ENCODE data around the gene CFP.
"Not testable (repeated sequence)": the region's sequence is repeated elsewhere in the genome, so short reads cannot be mapped to it uniquely, and the experiment has no call there.

CFP gene

DNA sequence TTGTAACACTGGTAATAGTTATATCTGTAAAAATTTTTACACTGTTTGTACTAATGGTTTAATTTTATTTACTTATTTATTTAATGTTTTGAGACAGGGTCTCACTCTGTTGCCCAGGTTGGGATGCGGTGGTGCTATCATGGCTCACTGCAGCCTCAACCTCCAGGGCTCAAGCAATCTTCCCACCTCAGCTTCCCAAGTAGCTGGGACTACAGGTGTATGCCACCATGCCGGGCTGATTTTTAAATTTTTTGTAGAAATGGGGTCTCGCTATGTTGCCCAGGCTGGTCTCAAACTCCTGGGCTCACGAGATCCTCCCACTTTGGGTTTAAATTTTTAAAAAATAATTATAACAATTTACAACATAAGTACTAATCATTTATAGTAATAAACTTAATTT lies 26.6 kb downstream of the CFP start:
- DNase-seq (ENCODE audit: low read depth, low spot score) = not testable (repeated sequence)

DNA sequence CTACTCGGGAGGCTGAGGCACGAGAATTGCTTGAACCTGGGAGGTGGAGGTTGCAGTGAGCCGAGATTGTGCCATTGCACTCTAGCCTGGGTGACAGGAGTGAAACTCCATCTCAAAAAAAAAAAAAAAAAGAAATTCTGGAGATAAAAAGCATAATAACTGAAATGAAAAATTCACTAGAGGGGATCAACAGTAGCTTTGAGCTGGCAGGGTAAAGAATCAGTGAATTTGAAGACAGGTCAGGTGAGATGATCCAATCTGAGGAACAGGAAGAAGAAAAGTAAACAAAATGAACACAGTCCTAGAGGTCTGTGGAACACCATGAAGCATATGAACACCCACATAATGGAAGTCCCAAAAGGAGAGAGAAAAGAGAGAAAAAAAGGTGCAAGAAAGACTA lies 32.5 kb downstream of the CFP start:
- no peak for DNase-seq (ENCODE audit: low read depth, low spot score)

DNA sequence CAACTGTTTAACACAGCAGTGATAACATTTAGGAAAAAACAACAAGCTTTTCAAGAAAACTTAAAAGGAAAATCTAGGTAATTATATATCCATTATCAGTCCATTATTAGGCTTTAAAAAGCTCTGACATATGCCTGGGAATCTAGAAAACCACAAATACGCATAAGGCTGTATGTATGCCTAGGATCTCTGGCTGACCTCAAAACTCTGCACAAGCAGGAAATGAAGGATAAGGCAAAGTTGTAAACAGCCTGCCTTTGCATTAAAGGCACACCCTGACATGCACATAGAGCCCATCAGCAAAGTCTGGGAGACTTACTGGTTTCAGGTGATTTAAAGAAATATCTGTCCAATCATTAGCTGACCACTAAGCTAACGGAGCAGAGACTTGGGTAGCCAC lies 33.5 kb downstream of the CFP start:
- no peak for DNase-seq (ENCODE audit: low read depth, low spot score)

DNA sequence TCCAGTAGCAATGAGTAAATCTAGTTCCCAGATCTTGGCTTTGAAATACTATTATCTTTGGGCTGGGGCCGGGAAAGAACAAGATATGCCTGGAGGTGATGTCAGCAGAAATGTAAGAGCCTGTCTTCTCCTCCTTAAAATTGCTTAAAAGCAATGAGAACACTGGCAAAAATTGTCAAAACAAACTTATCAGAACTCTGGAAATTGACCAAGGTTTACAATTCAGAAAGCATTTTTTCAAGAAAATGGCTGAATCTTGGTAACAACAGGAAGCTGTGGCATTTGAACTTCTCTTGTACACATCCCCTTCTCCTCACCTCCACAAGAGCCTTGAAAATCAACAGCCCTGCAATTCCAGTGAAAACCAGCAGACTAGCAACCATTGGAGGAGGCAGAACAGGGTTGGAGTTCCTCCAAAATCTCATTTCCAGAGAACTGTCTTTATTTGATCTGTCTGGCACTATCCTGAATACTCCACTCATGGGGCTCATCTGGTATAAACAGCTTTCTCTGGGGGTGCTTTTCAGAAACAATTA lies 33.9 kb downstream of the CFP start:
- no peak for DNase-seq (ENCODE audit: low read depth, low spot score)

DNA sequence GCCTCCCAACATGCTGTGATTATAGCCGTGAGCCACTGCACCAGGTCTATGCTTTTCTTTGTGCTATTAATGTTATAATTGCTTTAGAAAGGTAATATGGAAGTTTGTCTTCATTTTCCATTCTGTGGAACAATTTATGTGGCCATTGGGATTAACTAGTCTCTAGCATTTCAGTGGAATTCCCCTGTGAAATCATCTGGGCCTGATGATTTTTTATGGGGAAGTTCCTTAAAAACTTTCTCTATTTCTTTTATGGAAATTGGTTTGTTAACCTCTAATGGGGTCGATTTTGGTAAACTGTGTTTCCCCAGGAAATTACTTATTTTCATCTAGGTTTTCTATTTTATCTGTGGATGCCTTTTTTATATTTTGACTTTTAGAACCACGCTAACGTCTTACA lies 36.2 kb downstream of the CFP start:
- no peak for DNase-seq (ENCODE audit: low read depth, low spot score)

DNA sequence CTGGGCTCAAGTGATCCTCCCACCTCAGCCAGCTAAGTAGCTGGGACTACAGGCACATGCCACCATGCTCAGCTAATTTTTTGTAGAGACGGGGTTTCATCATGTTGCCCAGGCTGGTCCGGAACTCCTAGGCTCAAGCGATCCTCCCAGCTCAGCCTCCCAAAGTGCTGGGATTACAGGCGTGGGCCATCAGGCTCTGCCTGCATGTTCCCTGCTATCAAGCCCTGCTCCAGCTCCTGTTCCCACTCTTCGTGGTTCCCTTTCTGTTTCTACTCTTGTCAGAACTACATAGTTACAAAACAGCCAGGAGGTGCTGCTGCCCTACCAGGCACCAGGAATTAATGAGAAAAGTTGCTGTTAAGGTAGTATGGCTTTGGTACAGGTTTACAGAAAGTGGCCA lies 38.7 kb downstream of the CFP start:
- DNase-seq (ENCODE audit: low read depth, low spot score) = no peak

DNA sequence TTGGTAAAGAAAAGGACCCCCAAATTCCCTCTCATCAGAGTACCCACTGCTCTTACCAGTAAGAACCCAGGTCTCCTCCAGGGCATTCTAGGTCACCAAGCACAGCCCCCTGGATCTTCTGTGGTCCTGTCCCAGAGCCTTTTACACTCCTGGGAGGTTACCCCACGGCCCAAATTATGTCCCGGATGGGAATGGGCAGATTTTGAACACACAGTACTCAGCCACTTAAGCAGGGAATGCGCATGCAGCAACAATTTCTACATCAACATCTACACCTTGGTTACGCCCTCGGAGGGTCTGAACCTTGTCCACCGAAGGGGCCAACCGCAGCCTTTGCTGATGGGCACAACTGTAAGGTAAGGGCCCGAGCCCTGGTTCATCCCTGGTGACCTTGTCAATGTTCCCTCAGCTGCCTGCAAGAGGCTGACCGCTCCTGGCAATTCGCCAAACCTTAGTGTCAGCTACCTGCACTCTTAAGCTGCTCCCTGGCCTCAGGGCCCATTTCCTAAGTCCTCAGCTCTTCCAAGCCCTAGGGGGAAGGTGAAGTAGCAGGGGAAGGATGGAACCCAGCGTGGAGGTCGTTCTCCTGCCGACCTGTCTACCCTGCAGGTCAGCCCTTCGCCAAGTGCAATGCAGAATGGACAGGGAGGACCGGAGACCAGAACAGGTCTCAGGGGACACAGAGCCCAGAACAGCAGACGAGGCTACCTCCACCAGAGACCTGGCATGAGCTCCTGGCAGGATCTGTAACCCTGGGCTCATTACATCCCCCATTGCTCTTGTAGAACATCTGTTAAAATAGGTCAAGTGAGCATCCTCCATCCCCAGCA lies 41.6 kb downstream of the CFP start:
- DNase-seq (ENCODE audit: low read depth, low spot score) = no peak

DNA sequence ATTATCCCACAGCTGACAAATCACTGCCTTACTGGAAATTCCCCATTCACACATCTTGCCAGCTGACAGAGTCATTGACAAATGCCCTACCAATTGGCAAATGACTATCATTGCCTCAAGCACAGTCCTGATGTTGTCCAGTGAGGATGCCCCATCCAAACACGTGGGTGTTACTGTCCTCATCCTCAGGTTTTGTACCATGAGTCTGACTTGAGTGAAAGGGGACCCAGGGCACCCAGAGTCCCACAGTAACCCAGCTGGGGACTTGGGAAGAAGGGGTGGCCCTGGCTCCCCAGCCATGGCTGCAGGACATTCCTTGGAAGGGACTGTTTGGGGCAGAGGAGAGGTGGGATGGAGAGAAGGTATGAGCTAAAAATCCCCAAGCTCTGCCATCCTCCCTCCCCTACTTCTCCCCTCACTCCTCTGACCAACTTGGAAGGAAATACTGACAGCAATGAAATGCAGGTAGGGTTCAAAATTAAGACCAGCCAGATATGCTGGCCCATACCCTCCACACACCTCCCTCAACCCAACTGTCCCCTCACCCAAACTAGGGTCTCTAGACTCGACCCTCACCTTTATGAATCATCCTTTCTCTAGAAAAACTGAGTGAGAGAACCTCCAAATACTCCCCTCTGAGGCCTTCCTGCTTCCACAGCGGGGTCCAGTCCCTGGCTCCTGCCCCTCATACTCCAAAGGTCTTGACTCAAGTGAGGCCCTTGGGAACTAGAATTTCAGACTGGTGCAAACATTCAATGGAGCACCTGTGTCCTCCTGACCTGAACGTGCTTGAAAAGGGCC lies 42.4 kb downstream of the CFP start:
- DNase-seq (ENCODE audit: low read depth, low spot score) = no peak

DNA sequence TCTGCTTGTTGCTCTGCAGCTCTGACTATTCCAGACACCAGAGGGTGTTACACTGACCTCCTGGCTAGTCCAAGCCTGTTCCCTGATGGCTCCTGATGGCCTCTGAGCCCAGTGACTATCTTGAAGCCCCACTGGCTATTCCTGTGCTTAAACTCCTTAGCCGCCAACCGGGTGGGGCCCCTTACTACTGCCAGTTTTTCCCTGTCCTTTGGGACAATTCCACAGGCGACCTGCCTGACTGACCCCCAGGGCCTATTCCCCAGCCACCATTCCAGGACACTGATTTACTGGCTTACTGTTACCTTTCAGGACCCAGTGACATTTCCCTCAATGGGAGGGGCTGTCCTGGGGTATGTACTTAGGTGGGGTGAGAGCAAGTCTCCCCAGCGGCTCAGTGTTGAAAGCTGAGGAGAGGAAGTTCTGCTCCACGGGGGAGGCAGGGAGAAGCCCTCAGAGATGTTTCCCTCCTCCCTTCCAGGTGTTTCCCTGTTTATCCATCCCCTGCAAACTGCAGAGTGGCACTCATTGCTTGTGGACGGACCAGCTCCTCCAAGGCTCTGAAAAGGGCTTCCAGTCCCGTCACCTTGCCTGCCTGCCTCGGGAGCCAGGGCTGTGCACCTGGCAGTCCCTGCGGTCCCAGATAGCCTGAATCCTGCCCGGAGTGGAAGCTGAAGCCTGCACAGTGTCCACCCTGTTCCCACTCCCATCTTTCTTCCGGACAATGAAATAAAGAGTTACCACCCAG lies 43.5 kb downstream of the CFP start:
- DNase-seq (ENCODE audit: low read depth, low spot score) = no peak

DNA sequence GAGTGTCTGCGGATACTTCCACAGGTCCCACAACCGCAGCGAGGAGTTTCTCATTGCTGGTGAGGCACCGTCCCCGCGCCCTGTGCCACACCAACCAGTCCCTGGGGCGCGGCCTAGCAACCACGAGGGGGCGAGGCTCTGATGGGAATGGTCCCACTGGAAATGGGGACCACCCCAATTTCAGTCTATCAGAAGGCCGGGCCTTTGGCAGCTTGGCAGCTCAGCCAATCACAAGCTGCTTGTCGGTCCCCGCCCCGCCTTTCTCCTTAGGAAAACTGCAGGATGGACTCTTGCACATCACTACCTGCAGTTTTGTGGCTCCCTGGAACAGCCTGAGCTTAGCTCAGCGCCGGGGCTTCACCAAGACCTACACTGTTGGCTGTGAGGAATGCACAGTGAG lies 44.5 kb downstream of the CFP start:
- no peak for DNase-seq (ENCODE audit: low read depth, low spot score)

DNA sequence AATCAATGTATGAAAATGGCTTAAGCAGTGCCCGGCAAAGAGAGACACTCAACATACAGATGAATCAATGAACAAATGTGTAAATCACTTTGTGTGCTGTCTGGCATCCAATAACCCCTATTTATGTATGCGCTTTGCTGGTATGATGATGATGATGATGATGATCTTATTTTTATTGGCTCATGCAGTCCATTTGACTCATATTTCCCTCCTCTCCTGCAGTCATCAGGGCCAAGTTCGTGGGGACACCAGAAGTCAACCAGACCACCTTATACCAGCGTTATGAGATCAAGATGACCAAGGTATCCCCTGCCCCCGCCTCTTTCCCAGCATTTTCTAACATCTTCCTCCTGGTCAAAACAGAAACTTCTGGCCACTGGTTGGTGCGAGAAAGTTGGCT lies 45.0 kb downstream of the CFP start:
- DNase-seq (ENCODE audit: low read depth, low spot score) = no peak

DNA sequence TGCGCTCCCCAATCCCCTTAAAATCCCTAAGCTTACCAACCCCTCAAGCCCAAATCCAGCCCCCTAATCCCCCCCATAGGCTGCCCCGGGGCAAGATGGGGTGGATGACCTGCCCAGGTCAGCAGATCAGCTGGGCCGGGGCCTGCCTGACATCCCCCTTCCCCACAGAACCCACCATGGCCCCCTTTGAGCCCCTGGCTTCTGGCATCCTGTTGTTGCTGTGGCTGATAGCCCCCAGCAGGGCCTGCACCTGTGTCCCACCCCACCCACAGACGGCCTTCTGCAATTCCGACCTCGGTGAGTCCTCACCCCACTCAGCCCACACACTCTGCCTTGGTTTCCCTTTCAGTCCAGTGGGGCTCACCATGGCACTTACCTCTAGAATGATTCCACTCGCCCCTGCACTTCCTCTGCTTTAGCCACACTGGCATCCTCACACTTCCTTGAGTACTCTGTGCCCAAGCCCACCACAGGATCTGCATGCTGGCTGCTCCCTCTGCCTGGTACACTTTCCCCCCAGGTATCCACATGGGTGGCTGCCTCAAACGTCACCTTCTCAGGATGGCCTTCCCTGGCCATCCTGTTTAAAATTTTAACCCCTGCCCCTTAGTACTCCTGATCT lies 46.4 kb downstream of the CFP start:
- DNase-seq (ENCODE audit: low read depth, low spot score) = no peak

DNA sequence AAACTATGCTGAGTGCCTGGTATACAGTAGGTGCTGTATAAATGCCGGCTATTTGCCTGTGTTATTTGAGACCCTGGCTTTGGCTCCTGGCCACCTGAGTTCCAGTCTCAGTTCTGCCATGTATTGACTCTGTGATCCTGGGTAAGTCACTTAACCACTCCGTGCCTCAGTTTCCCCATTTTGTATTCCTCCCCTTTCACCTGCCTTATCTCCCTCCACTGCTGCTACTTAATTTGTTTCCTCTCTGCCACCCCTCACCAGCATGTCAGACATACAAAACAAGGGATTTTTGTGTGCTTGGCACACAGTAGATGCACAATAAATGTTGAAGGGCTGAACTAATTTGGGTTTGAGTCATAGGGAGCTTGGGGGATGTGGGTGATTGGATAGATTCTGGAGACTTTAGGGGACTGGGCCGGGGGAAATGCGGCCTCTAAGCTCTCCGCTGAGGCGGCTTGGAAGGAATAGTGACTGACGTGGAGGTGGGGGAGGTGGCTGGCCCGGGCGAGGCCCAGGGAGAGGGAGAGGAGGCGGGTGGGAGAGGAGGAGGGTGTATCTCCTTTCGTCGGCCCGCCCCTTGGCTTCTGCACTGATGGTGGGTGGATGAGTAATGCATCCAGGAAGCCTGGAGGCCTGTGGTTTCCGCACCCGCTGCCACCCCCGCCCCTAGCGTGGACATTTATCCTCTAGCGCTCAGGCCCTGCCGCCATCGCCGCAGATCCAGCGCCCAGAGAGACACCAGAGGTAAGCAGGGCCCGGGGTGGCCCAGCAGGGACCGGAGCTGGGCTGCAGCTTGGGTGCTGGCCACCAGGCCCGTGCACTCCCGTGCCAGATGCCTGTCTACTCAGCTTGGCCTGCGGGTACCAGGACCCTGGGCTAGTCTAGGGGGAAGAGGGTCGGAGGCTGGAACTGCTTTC lies 47.7 kb downstream of the CFP start, which contains the start of gene TIMP1:
Gene TIMP1, plus strand, starts transcription at position 706 of the 917 bp plus-strand sequence. CDS start 980 bp downstream, outside the sequence.
- peak; percentile 59 for DNase-seq (ENCODE audit: low read depth, low spot score)

DNA sequence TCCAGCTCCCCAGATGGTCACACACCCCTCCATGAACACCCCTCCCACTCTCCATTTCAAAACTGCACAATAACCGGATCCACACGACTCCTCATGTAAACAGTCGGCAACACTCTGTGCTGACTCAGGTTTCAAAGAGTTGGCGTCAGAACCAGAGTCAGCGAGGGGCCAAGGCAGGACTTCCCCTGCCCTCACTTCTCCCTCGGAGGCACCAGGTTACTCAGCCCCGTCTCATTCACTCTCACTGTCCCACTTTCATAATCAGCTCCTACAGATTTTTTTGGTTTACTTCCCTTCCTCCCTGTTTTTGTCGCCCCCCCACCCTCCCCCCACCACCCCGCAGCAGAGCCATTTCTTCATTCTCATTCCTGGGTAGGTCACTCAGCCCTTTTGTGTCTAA lies 50.2 kb downstream of the CFP start:
- DNase-seq (ENCODE audit: low read depth, low spot score) = peak; percentile 26

DNA sequence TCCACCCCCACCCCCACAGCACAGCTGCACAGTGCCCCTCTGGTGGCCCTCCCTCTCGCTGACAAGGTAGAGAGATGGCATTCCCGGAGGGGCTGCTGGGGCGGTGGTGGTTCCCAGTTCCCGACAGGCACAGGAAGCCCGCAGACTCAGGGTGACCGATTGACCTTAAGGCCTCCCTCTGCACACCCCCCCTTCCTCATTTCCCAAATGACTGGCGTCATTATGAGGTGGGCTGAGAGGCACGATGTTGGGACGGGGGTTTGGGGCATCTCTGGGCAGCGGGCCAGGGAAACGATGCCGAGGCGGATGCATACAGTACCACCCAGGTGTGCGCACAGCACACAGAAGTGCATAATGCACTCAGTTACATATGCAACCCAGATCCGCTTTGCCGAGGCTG lies 51.0 kb downstream of the CFP start:
- no peak for DNase-seq (ENCODE audit: low read depth, low spot score)

DNA sequence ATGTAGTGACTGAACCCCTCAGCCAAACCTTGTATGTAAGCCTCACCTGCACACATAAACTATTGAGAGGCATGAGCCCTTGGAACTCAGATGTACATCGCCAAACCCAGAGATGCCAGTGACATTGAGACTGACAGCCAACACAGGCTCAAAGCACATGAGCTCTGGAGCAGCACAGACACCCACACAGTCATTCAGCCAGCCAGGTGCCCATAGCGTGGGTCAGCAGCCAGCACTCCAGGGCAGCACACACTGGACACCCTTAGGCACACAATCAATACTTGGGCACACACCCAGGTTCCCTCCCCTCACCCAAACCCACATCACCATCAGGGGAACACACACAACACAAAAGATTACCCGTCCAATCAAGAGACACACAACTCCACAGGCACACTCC lies 51.8 kb downstream of the CFP start:
- DNase-seq (ENCODE audit: low read depth, low spot score) = no peak

DNA sequence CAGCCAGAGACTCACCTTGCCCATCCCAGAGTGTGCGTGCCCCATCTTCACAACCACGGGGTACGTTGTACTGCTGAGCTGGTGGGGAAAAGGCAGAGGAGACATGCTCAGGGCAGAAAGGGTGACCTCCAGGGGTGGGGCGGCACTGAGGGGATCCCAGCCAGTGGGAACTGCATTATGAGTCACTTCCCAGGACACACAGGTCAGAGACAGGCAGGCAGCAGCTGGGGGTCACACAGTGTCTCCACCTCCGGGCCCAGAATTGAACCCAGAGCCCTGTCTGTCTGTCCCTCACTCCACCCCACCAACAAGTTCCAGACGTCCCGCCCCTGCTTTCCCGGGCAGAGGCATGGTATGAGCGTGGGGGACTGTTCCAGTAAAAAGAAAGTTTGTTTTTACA lies 52.3 kb downstream of the CFP start:
- DNase-seq (ENCODE audit: low read depth, low spot score) = no peak

DNA sequence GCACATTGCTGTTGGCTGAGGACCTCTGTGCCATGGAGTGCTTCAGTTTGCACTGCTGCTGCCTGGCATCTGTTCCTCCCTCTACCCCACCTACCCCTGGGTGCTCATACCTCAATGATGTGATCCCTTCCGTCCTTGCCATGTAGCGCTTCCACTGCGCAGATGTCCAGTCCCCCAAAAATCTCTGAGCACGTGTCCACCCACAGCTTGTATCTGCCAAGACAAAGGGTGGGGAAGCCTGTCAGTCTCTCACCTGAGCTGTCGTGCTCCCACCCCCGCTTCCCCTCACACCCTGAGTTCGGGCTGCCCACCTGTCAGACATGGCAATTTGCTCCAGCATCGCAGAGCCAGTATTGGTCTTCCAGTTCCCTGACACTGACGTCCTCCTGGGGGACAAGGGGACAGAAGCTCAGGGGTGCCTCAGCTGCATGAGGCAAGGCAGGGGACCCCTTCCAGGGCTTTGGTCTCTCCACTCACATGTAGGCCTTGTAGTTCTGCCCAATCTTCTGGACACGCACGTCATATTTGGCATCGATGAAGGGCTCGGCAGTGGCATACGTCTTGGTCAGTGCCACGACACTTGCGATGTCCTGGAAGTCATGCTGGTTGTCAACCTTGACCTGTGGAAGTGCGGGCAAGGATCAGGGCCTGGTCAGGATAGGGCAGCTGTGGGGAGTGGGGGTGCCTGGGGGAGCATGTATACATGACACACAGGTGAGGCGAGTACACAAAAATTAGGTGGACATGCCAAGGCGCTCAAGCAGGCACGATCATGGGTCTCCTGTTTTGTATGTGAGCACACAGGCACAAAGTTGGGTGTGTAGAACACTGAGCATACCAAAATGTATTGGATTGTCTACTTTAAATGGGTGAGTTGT lies 53.5 kb downstream of the CFP start:
- DNase-seq (ENCODE audit: low read depth, low spot score) = no peak

DNA sequence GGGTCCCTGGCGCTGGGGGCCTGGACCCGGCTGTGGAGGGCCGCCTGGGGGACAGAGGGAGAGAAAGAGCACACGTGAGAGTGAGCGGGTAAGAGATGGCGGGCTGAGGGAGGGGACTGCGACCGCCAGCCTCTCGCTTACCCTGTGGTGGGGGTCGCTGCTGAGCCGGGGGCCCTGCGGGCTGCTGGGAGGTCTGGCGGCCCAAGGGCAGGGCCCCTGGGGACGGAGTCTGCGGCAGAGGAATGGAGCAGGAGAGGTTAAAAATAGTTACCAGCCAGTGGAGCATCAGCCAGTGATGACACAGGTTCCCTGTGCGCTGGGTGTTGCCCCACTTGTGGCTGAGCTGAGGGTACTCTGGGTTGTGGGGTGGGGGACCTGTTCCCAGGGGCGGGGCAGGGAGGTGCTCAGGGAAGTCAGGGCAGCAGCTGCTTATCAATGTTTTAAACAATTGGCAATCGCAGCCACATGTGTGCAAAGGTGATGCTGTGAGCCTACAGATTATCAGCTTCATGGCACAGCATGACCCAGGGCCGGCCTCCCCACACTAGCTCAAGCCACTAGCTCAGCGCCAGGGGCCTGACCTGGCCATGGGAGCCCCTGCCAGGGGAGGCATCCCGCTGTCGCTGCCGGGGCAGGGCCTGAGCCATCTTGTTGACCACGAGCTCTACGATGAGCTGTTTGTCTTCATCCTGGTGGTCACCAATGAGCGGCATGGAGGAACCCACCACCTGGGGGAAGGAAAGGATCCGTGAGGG lies 55.0 kb downstream of the CFP start:
- no peak for DNase-seq (ENCODE audit: low read depth, low spot score)
